ENCODE measurements around the gene PRRX2. TPM values are rescaled to one million over a fixed set of nuclear protein-coding genes. Genes with fewer than 3 reads are reported as not detected.

The PRRX2 gene
- total RNA-seq, 1 donor from 2014 or later = 43.7 TPM

DNA sequence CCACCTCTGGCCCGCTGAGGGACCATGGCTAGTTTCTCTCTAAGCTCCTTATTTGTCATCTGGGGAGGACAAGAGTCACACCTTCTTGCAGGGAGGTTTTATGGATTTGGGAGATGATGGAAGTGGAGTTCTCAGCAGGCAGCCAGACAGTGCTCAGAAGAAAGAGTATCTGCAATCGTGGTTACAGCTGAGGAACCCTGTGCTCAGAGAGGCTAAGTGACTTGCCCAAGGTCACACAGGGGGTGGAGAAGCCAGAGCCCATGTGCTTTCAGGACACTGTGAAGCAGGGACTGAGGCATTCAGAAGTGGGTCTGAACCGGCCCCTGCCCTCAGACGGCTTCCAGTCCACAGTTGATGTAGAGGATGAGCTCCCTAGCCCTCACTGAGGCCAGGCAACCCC lies 10.8 kb downstream of the PRRX2 start:
- H3K27ac ChIP-seq = peak overlapping the region; percentile 92
- DNase-seq (ENCODE audit: extremely low spot score in 2 of 2) = no peak
- no peaks in the 10 kb centered on the region for H3K9me3 ChIP-seq
- no peaks in the 10 kb centered on the region for H3K27me3 ChIP-seq
- no peaks in the 10 kb centered on the region for H3K36me3 ChIP-seq
- intact Hi-C loops (cut with DNase I) = no loop called here
- H3K4me3 ChIP-seq = no peak overlapping the region
- TF ChIP-seq, protein P1, sequence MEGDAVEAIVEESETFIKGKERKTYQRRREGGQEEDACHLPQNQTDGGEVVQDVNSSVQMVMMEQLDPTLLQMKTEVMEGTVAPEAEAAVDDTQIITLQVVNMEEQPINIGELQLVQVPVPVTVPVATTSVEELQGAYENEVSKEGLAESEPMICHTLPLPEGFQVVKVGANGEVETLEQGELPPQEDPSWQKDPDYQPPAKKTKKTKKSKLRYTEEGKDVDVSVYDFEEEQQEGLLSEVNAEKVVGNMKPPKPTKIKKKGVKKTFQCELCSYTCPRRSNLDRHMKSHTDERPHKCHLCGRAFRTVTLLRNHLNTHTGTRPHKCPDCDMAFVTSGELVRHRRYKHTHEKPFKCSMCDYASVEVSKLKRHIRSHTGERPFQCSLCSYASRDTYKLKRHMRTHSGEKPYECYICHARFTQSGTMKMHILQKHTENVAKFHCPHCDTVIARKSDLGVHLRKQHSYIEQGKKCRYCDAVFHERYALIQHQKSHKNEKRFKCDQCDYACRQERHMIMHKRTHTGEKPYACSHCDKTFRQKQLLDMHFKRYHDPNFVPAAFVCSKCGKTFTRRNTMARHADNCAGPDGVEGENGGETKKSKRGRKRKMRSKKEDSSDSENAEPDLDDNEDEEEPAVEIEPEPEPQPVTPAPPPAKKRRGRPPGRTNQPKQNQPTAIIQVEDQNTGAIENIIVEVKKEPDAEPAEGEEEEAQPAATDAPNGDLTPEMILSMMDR (IDR thresholded peaks at IDR 0.05) = no peak
- TF ChIP-seq POLR2A (IDR thresholded peaks at IDR 0.05) = no peak
- peaks cover 63% of the 10 kb centered on the region for H3K4me1 ChIP-seq

DNA sequence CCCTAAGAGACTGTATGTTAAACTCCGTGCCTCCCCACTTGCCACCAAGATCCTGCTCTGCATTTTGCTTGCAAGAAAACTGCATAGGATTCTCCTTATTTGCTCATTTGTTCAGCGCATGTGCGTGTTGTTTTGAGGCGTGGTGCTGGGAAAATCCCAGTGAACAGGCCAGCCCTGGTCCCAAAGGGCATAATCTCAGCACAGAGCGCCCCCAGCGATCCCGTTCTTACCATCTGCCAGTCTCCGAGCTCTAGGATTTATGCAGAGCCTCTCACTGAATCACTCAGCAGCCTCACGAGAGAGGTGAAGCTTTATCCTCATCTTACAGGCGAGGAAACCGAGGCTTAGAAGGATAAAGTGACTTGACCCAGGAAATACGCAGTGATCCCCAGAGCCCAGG lies 11.5 kb downstream of the PRRX2 start:
- Histone ChIP-seq H3K27ac (peak overlapping the region; percentile 92), H3K4me3 (peak overlapping the region; percentile 19 to 26), H3K9me3 (no peaks in the 10 kb centered on the region), H3K4me1 (peaks cover 63% of the 10 kb centered on the region), H3K27me3 (no peaks in the 10 kb centered on the region), H3K36me3 (no peaks in the 10 kb centered on the region)
- TF ChIP-seq POLR2AphosphoS5 (IDR thresholded peaks at IDR 0.05; ENCODE audit: insufficient read depth in 1 of 2, low read depth in 1 of 2) = no peak
- no peak for DNase-seq (ENCODE audit: extremely low spot score in 2 of 2)
- intact Hi-C loops (cut with DNase I) = no loop called here

DNA sequence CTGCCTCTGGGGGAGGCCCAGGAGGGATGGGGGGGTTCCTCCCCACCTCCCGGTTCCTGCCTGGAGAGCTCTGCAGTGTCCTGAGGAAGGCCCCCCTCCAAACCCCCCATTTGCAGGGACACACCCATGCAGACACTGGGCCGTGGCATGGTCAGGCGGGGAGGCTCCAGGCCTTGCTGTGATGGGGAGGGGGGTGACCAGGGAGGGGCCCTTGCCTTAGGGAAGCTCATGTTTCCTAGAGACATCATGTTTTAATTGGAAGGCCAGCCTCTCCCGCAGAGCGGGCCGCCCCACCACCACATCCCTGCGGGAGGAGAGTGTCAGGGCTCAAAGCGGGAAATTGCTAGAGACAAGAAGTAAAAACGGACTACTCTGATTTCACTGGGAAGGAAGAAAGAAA lies 12.0 kb downstream of the PRRX2 start:
- peak overlapping the region; percentile 19 to 26 for H3K4me3 ChIP-seq
- intact Hi-C loops (cut with DNase I) = no loop called here
- peaks cover 64% of the 10 kb centered on the region for H3K4me1 ChIP-seq
- peak overlapping the region; percentile 92 for H3K27ac ChIP-seq
- TF ChIP-seq POLR2AphosphoS5 (IDR thresholded peaks at IDR 0.05; ENCODE audit: insufficient read depth in 1 of 2, low read depth in 1 of 2) (no peak), POLR2A (IDR thresholded peaks at IDR 0.05) (no peak)
- TF ChIP-seq, protein P1 (IDR thresholded peaks at IDR 0.05) = no peak
- no peaks in the 10 kb centered on the region for H3K27me3 ChIP-seq
- no peak for DNase-seq (ENCODE audit: extremely low spot score in 2 of 2)
- H3K9me3 ChIP-seq = no peaks in the 10 kb centered on the region
- no peaks in the 10 kb centered on the region for H3K36me3 ChIP-seq

DNA sequence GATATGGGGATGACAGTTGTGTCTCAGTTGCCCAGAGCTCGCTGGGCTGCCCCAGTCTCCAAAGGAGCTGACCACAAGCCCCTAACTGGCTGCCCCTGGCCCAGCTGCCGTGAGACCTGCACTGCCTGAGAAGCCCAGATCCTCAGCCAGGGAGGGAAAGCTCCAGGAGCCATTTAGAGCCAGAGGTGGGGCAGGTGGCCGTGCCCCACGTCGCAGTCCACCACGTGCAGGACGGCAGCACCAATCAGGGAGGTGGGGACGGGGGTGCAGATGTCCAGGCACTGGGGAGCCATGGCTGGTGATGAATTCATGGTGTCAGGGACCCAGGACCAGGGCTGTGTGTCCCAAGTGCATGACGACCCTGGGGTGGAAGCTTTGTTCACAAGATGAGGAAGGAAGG lies 13.4 kb downstream of the PRRX2 start:
- no peak for DNase-seq (ENCODE audit: extremely low spot score in 2 of 2)
- Histone ChIP-seq H3K4me1 (peaks cover 68% of the 10 kb centered on the region), H3K4me3 (no peak overlapping the region), H3K36me3 (no peaks in the 10 kb centered on the region), H3K27ac (peak overlapping the region; percentile 92), H3K9me3 (no peaks in the 10 kb centered on the region), H3K27me3 (no peaks in the 10 kb centered on the region)
- intact Hi-C loops (cut with DNase I) = no loop called here
- no peak for TF ChIP-seq POLR2AphosphoS5 (IDR thresholded peaks at IDR 0.05; ENCODE audit: insufficient read depth in 1 of 2, low read depth in 1 of 2)
- TF ChIP-seq, protein P1 (IDR thresholded peaks at IDR 0.05) = no peak
- no peak for TF ChIP-seq POLR2A (IDR thresholded peaks at IDR 0.05)

DNA sequence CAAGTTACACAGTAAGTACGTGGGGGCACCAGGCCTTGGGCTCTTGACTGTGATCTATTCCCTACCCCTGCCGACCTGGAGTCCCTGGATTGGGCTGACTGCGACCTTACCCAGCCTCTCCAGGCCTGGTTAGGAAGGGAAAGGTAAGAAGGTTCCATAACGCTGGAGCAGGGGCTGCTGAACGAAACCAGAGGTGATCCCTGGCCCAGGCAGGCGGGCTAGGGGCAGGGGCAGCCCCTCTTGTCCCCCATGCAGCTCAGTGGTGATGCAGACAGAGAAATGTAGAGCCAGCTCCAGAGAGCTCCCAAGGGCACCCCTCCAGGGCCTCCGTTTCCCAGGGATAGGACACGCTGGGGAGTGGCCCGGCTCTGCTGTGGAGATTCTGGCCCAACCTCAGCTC lies 14.1 kb downstream of the PRRX2 start:
- TF ChIP-seq POLR2A (IDR thresholded peaks at IDR 0.05) = no peak
- TF ChIP-seq, protein P1 (IDR thresholded peaks at IDR 0.05) = no peak
- TF ChIP-seq POLR2AphosphoS5 (IDR thresholded peaks at IDR 0.05; ENCODE audit: insufficient read depth in 1 of 2, low read depth in 1 of 2) = no peak
- Histone ChIP-seq H3K27ac (peak overlapping the region; percentile 20), H3K9me3 (no peaks in the 10 kb centered on the region), H3K4me1 (peaks cover 61% of the 10 kb centered on the region), H3K4me3 (no peak overlapping the region), H3K27me3 (no peaks in the 10 kb centered on the region), H3K36me3 (no peaks in the 10 kb centered on the region)
- intact Hi-C loops (cut with DNase I) = no loop called here
- DNase-seq (ENCODE audit: extremely low spot score in 2 of 2) = no peak

DNA sequence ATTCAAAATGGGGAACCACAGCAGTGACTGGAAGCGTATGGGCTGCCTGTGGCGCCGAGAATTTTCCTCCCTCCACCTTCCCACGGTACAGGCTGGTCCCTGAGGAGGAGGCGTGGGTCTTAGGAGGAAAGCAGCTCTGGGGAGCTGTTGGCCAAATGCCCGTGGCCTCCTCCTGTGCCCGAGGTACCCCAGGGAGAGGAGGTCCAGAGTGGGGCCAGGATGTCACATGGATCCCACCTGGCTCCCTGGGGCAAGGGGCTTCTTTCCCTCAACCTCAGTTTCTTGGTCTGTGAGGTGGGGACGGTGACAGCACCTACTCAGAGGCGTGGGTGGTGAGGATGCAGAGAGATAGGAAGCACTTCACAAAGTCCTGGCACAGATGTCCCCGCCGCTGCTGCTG lies 16.5 kb downstream of the PRRX2 start:
- H3K27ac ChIP-seq = no peak overlapping the region

More for the DNA sequence above, 16.5 kb downstream of the PRRX2 start:
- H3K27me3 ChIP-seq = no peaks in the 10 kb centered on the region
- intact Hi-C loops (cut with DNase I) = no loop called here
- TF ChIP-seq, protein P1 (IDR thresholded peaks at IDR 0.05) = no peak
- no peak for TF ChIP-seq POLR2A (IDR thresholded peaks at IDR 0.05)
- no peak for TF ChIP-seq POLR2AphosphoS5 (IDR thresholded peaks at IDR 0.05; ENCODE audit: insufficient read depth in 1 of 2, low read depth in 1 of 2)
- no peak overlapping the region for H3K4me3 ChIP-seq
- peaks cover 61% of the 10 kb centered on the region for H3K4me1 ChIP-seq
- no peak for DNase-seq (ENCODE audit: extremely low spot score in 2 of 2)
- no peaks in the 10 kb centered on the region for H3K36me3 ChIP-seq
- no peaks in the 10 kb centered on the region for H3K9me3 ChIP-seq
